Tibial nerve (tissue), 4 donors: Measurements from ENCODE around the gene ZEB1.

ENCODE experiments used
- CTCF ChIP-seq, 5 experiments: fragments of 200-600 bp in 3 of 5; fragments of 450-650 bp in 2 of 5; sonication (generic) in 3 of 5; IDR thresholded peaks; one replicate each; pipeline ENCODE4 v1.5.1; 2016 to 2019; ENCODE audit warnings: antibody characterized with exemption in 5 of 5, mild to moderate bottlenecking in 3 of 5, moderate library complexity in 2 of 5
- EP300 ChIP-seq, 2 donors: sonication (generic); formaldehyde crosslinking; IDR thresholded peaks; one replicate each; pipeline ENCODE4 v1.6.1; 2017; ENCODE audit warnings: antibody characterized with exemption in 2 of 2, mild to moderate bottlenecking in 1 of 2
- POLR2A ChIP-seq, 2 donors: fragments of 450-650 bp; IDR thresholded peaks; one replicate each; pipeline ENCODE4 v1.6.1; 2017; ENCODE audit warnings: antibody characterized with exemption in 2 of 2, mild to moderate bottlenecking in 2 of 2, moderate library complexity in 2 of 2

GRCh38 chr10:31296754-31297153 is 22.3 kb upstream of the ZEB1 start:
- no peak for TF ChIP-seq CTCF (IDR thresholded peaks at IDR 0.05)
- no peak for TF ChIP-seq POLR2A (IDR thresholded peaks at IDR 0.05)
- TF ChIP-seq EP300 (IDR thresholded peaks at IDR 0.05): no peak
